IMR-90 (cell line): ENCODE measurements around the gene MAGOH.

ENCODE experiments used
- CHD1 ChIP-seq: IDR thresholded peaks from 2 replicates; pipeline ENCODE4 v1.6.1; 2012; ENCODE audit warnings: low read depth, low read length, improper control_type of control experiment
- POLR2A ChIP-seq: IDR thresholded peaks from 2 replicates; pipeline ENCODE4 v1.6.1; 2012; ENCODE audit warnings: mild to moderate bottlenecking, low read depth, low read length
- SMC3 ChIP-seq: fragments of 150-350 bp; IDR thresholded peaks from 2 replicates; pipeline ENCODE4 v1.6.1; 2016; ENCODE audit warnings: low read depth, mild to moderate bottlenecking, antibody characterized with exemption, low read length, moderate library complexity
- TF ChIP-seq, protein P1 (sequence below): conservative IDR thresholded peaks from 2 replicates; pipeline ENCODE4 v1.5.1; 2012; ENCODE audit warnings: mild to moderate bottlenecking, low read depth, low read length, improper control_type of control experiment
- TF ChIP-seq, protein P2 (sequence below): fragments of 150-350 bp; IDR thresholded peaks from 2 replicates; pipeline ENCODE4 v1.6.1; 2017; ENCODE audit warnings: mild to moderate bottlenecking, antibody characterized with exemption, low read length, low read depth

DNA sequence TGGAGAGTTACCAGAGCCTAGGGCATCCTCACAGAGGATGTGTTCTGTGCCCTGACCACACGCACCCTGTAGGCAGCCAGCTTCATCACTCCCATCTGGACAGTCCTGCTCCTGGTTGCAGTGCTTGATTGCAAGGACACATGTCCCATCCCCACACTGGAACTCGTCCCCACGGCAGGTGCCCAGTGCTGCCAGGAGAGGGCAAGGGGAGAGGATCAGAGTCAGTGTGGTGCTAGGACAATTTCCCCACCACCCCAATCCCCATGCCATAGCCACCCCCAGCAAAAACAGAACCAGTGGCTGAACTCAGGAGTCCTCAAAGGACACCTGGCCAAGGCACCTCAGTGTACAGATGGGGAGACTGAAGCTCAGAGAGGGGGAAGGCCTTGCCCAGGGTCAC is 37.2 kb upstream of the MAGOH start:
- TF ChIP-seq POLR2A (no peak), CHD1 (no peak), SMC3 (no peak)
- TF ChIP-seq, protein P1, sequence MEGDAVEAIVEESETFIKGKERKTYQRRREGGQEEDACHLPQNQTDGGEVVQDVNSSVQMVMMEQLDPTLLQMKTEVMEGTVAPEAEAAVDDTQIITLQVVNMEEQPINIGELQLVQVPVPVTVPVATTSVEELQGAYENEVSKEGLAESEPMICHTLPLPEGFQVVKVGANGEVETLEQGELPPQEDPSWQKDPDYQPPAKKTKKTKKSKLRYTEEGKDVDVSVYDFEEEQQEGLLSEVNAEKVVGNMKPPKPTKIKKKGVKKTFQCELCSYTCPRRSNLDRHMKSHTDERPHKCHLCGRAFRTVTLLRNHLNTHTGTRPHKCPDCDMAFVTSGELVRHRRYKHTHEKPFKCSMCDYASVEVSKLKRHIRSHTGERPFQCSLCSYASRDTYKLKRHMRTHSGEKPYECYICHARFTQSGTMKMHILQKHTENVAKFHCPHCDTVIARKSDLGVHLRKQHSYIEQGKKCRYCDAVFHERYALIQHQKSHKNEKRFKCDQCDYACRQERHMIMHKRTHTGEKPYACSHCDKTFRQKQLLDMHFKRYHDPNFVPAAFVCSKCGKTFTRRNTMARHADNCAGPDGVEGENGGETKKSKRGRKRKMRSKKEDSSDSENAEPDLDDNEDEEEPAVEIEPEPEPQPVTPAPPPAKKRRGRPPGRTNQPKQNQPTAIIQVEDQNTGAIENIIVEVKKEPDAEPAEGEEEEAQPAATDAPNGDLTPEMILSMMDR: no peak
- TF ChIP-seq, protein P2, sequence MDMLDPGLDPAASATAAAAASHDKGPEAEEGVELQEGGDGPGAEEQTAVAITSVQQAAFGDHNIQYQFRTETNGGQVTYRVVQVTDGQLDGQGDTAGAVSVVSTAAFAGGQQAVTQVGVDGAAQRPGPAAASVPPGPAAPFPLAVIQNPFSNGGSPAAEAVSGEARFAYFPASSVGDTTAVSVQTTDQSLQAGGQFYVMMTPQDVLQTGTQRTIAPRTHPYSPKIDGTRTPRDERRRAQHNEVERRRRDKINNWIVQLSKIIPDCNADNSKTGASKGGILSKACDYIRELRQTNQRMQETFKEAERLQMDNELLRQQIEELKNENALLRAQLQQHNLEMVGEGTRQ: no peak
